22Rv1 (cell line): ENCODE measurements around the gene RILP.

Experiments used
- H3K27ac ChIP-seq: fragments of 450-650 bp; 2 replicates; pipeline ENCODE4 v1.5.1; 2017
- CTCF ChIP-seq: fragments of 450-650 bp; IDR thresholded peaks from 2 replicates; pipeline ENCODE4 v1.5.1; 2017; ENCODE audit warnings: mild to moderate bottlenecking
- ZFX ChIP-seq: fragments of 450-650 bp; IDR thresholded peaks from 2 replicates; pipeline ENCODE4 v1.6.1; 2017; ENCODE audit warnings: antibody characterized with exemption, borderline replicate concordance

The RILP gene

GRCh38 chr17:1625581-1625980, 24.1 kb downstream of the RILP start:
- TF ChIP-seq CTCF (no peak), ZFX (no peak)
- no peak overlapping the region for H3K27ac ChIP-seq

- H3K27ac ChIP-seq, result no peak overlapping the region
Observed at GRCh38 chr17:1625053-1625452, 24.6 kb downstream of the RILP start.

GRCh38 chr17:1624650-1625049, 25.0 kb downstream of the RILP start:
- TF ChIP-seq ZFX (no peak), CTCF (no peak)
- no peak overlapping the region for H3K27ac ChIP-seq

More at GRCh38 chr17:1625053-1625452, 24.6 kb downstream of the RILP start:
- no peak for TF ChIP-seq ZFX
- TF ChIP-seq CTCF, result no peak

GRCh38 chr17:1623057-1623630, 26.5 kb downstream of the RILP start:
- H3K27ac ChIP-seq, result no peak overlapping the region
- TF ChIP-seq ZFX (no peak), CTCF (no peak)

GRCh38 chr17:1621273-1621954, 28.3 kb downstream of the RILP start:
- TF ChIP-seq ZFX (no peak), CTCF (no peak)
- H3K27ac ChIP-seq, result no peak overlapping the region

GRCh38 chr17:1620486-1620885, 29.2 kb downstream of the RILP start:
- no peak for TF ChIP-seq CTCF
- TF ChIP-seq ZFX, result no peak
- H3K27ac ChIP-seq, result no peak overlapping the region

GRCh38 chr17:1617620-1618174, 32.0 kb downstream of the RILP start:
- TF ChIP-seq CTCF (no peak), ZFX (no peak)
- no peak overlapping the region for H3K27ac ChIP-seq
